GM04503 (cell line): Measurements from ENCODE around the gene FNDC7.
"Not testable (repeated sequence)": the region's sequence is repeated elsewhere in the genome, so short reads cannot be mapped to it uniquely, and the experiment has no call there.

Experiments
- DNase-seq: peaks from one replicate; pipeline ENCODE4 v3.0.0-alpha.2; 2012; ENCODE audit warnings: low read depth

Gene FNDC7

DNA sequence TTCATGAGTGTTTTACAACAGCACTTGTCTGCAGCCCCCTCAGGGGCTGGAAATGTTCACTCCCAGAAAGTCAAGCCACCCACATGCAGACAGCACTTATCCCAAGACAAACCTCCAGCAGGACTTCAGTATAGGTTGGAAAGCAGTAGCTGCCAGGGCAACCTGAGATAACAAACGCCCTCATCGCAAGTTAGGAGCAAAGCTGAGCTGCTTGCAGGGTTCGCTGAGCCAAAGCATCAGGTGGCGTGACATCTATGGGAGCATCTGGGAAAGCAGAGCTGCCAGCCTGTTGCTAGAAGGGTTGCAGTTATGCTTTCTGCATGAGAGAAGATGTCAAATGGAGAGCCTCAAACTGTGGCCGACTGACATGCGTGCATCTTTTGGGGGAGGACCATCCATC lies 29.5 kb downstream of the FNDC7 start:
- DNase-seq, result no peak

- no peak for DNase-seq
These were observed 33.3 kb downstream of the FNDC7 start for GRCh38 chr1:108745980-108746381.

DNA sequence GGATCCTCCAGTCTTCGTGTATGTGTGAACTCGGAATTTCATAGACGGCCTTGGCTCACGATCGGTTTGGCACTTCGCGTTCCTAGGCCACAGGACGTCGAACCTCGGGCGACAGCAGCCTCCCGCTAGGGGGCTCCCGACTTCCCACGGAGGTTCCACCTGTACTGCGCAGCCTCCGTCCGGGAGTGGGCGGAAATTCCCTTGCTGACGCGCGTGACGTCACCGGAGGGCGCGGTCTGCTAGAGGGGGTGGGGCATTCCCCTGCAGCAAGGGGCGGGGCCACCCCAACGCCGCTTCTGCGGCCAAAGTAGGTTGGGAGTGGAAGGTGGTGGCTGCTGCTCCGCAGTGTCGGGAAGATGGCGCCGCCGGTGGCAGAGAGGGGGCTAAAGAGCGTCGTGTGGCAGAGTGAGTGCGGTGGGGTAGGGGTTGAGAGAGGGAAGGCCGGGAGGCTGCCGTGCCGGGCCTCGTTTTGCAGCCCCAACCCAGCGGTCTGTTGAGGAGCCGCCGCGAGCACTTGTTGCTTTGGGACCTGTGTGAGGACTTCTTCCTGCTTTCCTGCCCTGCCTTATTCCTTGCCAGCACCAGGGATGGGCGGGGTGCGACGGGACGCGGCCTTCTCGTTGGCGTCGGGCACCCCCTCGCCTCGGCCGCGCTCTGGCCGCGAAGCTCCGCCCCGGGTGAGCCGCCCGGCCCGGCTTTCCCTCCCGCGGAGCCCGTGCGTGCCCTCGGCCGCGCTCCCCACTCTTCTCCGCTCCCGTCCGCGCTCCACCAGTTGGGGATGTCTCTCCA lies 33.9 kb downstream of the FNDC7 start, which contains the start of gene STXBP3:
Gene STXBP3, plus strand, starts transcription at position 293 of the 789 bp plus-strand sequence. Its CDS starts 64 bp downstream, at position 357.
- DNase-seq, result peak; percentile 68

DNA sequence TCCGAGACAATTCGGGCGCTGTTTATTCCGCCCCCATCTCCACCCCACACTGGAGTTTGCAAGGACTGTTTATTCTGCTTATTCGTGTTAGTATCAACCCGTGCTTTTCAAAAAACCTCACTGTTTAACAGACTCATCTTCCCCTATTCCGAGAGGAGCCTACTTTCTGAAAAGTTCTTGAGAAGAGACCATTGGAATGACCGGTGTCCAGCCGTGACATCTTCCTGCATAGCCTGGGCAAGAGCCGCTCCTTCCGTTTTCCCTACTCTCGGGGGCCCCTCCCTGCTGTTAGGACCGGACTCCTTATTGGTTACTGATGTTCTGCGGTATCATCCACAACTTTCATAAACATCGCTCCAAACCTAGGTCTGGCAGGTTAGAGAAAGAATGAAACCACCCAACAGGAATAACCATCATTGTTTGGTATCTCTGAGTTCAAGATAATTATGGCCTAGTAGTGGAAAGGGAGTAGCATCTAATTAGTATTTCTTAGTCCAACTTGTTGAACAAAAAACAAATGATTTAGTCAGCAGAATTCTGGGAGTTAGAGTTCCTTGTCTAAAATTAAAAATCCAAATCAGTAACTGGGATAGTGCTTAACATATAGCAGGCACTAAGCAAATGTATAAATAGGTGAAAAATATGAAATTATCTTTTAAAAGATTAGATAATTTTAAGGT lies 34.6 kb downstream of the FNDC7 start:
- DNase-seq, result peak; percentile 50

- DNase-seq, result no peak
These were observed 35.2 kb downstream of the FNDC7 start for GRCh38 chr1:108747898-108748297.

GRCh38 chr1:108749081-108749480 lies 36.4 kb downstream of the FNDC7 start:
- no peak for DNase-seq

DNA sequence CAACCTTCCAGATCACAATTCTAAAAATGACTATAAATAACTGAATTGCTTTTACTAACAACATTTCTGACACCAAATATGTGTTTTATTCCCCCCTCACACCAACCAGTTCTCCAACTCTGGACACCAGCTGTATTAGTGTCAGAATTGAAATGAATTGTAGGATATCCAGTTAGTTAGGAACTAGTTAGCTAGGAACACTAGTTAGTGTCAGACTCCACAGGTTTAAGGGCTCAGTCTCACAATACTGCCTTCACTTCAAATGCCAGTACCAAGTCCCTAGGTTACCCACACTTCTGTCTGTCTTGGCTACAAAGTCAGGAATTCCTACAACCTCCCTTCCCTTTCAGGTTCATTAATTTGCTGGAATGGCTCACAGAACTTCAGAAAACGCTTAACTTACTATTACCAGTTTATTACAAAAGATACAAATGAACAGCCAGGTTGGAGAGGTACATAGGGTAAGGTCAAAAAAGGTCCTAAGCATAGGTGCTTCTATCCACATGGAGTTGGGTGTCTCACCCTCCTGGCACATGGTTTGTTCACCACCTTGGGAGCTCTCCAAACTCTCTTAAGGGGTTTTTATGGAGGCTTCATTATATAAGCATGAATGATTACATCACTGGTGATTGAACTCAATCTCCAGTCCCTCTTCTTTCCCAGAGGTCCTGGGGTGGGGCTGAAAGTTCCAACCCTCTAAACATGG lies 37.9 kb downstream of the FNDC7 start:
- no peak for DNase-seq

DNA sequence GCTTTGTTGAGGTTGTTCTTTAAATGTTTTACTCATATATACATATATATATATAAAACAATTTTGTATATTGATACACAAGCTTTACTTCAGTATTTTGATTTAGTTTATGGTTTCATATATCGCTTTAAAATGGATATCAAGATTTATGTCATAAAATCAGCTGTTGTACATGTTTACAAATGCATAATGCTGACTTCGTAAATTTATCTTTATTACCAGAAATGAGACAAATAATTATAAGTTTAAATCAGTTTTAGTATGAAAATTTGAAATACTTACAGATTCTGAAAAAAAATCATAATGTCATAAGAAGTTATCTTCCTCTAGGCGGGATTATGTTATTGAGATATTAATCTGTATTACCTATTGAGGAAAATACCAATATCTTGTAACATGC lies 40.7 kb downstream of the FNDC7 start:
- DNase-seq, result no peak

- DNase-seq, result no peak
These were observed 46.1 kb downstream of the FNDC7 start for GRCh38 chr1:108758796-108759195.

DNA sequence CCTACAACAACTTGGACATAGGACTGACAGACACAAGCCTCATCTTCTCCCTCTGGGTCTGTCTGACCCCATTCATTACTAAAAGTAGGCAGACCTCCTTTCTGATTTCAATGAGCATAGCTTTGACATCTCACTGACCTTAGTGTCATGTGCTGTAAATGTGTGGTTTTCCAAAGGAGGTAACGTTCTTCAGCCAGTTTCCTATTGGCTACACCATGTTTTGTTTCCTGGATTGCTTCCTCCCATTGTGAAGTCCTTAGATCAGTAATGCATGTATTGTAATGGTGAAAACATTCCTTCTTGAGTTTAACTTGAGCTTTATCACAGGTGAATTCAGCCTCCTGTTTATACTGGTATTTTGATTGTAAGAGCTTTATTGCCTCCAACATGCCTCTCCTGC lies 54.4 kb downstream of the FNDC7 start:
- DNase-seq, result no peak

DNA sequence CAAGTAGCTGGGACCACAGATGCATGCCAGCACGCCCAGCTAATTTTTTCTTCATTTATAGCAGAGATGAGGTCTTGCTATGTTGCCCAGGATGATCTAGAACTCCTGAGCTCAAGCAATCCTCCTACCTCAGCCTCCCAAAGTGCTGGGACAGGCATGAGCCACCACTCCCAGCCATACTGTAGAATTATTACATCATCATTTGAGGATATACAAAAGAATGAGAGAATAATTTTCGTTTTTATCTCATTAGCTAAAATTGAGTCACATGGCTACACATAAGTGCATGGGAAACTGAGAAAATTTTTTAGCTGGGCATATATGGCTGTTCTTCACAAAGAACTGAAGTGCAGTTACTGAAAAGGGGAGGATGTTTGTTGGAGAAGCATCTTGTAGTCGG lies 55.0 kb downstream of the FNDC7 start:
- no peak for DNase-seq

GRCh38 chr1:108777839-108778238 lies 65.1 kb downstream of the FNDC7 start:
- no peak for DNase-seq

GRCh38 chr1:108779455-108779854 lies 66.7 kb downstream of the FNDC7 start:
- no peak for DNase-seq

- DNase-seq, result no peak
These were observed 68.3 kb downstream of the FNDC7 start for GRCh38 chr1:108780937-108781574.

GRCh38 chr1:108781575-108781944 lies 68.9 kb downstream of the FNDC7 start:
- DNase-seq, result not testable (repeated sequence)

DNA sequence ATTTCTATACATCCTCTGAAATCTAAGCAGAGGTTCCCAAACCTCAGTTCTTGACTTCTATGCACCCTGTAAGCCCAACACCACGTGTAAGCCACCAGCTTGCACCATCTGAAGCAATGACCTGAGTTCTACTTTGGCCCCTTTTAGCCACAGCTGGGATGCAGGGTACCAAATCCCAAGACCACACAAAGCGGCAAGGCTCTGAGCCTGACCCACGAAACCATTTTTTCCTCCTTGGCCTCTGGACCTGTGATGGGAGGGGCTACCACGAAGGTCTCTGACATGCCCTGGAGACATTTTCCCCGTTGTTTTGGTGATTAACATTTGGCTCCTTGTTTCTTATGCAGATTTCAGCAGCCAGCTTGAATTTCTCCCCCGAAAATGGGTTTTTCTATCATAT lies 72.6 kb downstream of the FNDC7 start:
- DNase-seq, result no peak

DNA sequence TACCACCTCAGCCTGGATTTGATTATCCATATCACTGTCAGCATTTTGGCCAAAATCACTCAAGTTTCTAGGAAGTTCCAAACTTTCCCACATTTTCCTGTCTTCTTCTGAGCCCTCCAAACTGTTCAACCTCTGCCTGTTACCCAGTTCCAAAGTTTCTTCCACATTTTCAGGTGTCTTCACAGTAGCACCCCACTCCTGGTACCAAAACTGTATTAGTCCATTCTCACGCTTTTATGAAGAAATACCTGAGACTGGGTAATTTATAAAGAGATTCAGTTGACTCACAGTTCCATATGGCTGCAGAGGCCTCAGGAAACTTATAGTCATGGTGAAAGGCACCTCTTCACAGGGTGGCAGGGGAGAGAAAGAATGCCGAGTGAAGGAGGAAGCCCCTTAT lies 73.2 kb downstream of the FNDC7 start:
- DNase-seq, result no peak

DNA sequence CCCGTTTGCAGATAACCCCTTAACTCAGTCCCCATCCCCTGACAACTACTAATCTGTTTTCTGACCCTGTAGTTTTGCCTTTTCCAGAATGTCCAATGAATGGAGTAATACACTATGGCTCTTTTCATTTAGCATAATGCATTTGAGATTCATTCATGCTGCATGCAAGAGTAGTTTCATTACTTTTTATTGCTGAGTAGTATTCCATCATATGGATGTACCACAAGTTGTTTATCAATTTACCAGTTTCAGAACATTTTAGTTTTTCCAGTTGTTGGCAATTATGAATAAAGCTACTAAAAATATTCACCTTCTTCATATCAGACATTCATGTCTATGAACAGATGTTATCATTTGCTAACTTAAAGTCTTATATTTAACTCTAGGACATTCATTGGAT lies 79.1 kb downstream of the FNDC7 start:
- DNase-seq, result no peak
